GM12878 (cell line): ENCODE data around the gene KRT7.

ENCODE experiments used
- ATF2 ChIP-seq: IDR thresholded peaks from 2 replicates; pipeline ENCODE4 v1.6.1; 2012; ENCODE audit warnings: low read length, inconsistent platforms
- ATF3 ChIP-seq: IDR thresholded peaks from 2 replicates; pipeline ENCODE4 v1.6.1; 2011; ENCODE audit warnings: low read depth, mild to moderate bottlenecking, low read length, moderate library complexity, borderline replicate concordance; ENCODE audit errors: extremely low read depth
- CTCF ChIP-seq, 3 experiments: IDR thresholded peaks in 2 of 3; conservative IDR thresholded peaks in 1 of 3; 2 replicates each; pipeline ENCODE4 v1.5.1; 2011; ENCODE audit warnings: low read depth in 3 of 3, low read length in 3 of 3, mild to moderate bottlenecking in 3 of 3, control low read depth in 2 of 3, moderate library complexity in 2 of 3, inconsistent platforms in 1 of 3, mixed read lengths in 1 of 3; ENCODE audit not compliant: control insufficient read depth in 2 of 3, insufficient read depth in 1 of 3; ENCODE audit errors: extremely low read depth in 1 of 3
- EZH2 ChIP-seq: IDR thresholded peaks from 2 replicates; pipeline ENCODE4 v1.6.1; 2012; ENCODE audit warnings: low read depth, mild to moderate bottlenecking, control low read depth, inconsistent platforms, low read length, borderline replicate concordance; ENCODE audit not compliant: control insufficient read depth
- GABPA ChIP-seq: IDR thresholded peaks from 2 replicates; pipeline ENCODE4 v1.6.1; 2014; ENCODE audit warnings: antibody characterized with exemption, low read depth, mild to moderate bottlenecking, inconsistent platforms
- POLR2AphosphoS2 ChIP-seq: IDR thresholded peaks from 2 replicates; pipeline ENCODE4 v1.6.1; 2011; ENCODE audit warnings: low read depth, mild to moderate bottlenecking, low read length, improper control_type of control experiment, moderate library complexity
- RELA ChIP-seq: fragments of 450-650 bp; IDR thresholded peaks from 2 replicates; pipeline ENCODE4 v1.8.0; 2014; ENCODE audit warnings: borderline replicate concordance; ENCODE audit not compliant: partially characterized antibody
- REST ChIP-seq: IDR thresholded peaks from 2 replicates; pipeline ENCODE4 v1.6.1; 2012; ENCODE audit warnings: mild to moderate bottlenecking, low read depth, low read length

- TF ChIP-seq CTCF (IDR thresholded peaks at IDR 0.05 in 2 of 3, conservative IDR thresholded peaks at IDR 0.05 in 1 of 3; ENCODE audit: control insufficient read depth in 2 of 3, extremely low read depth in 1 of 3, insufficient read depth in 1 of 3, low read depth in 3 of 3, low read length in 3 of 3) (no peak), REST (no peak), EZH2 (no peak), POLR2AphosphoS2 (no peak), ATF2 (no peak), ATF3 (no peak), GABPA (no peak), RELA (no peak)
These were observed 25.9 kb upstream of the KRT7 start for GRCh38 chr12:52207106-52207505.
